T-helper 22 cell (primary cell): ENCODE results near the gene AATF.

Experiments used
- DNase-seq: peaks from one replicate; pipeline ENCODE4 v3.0.0-alpha.2; 2020; ENCODE audit warnings: low read depth

AATF gene

DNA sequence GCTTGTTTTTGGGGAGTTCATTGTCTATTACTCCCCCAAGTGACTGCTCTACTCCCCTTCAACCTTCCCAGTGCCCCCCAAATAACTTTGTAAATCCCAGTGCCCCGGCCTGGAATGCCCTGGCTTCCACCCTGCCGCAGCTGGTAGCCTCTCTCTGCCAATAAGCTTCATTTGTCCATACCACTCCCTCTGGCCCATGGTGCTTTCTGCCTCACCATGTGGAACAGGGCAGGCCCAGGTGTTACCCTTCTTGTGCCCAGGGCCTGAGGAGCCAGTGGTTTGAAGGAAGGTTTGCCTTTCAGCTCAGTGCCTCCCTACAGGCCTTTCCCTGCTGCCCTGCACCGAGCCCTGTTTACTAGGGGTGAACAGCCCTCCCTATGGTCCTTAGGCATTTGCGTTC is 134.2 kb downstream of the AATF start:
- DNase-seq = no peak

DNA sequence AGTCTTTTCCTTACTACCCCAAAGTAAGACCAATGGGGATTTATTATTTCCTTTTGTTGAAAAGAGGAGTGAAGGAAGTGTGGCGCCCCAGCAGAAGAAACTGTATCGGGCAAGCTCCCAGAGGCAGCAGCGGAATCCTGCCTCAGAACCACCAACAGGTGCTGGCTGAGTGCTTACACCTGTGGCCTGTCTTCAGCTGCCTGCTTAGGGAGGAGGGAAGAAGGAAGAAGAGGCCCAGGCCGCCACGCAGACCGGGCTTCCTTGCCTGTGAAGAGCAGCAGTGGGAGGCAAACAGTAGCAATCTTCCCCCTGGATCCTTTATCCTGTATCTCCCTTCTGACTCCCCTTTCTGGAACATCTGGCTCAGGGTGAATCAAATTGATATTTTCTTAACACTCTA is 134.7 kb downstream of the AATF start:
- DNase-seq = no peak

DNA sequence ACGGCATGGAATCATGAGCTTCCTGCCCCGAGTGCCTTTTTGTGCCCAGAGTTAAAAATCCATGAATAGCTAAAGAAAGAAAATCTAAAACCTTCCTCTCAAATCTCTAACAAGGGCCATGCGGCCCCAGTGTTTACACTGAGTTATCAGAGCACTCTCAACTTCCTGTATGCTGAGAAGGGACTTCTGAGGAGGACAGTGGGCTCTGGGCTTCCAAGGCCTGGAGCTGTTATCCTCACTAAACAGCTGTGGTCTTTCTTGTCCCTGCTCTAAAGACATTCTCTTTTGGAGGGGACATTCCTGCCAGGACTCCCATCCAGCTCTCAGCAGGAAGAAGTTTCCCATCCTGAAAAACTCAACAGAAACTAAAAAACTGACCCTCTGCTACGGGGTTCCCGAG is 135.6 kb downstream of the AATF start:
- DNase-seq = no peak

DNA sequence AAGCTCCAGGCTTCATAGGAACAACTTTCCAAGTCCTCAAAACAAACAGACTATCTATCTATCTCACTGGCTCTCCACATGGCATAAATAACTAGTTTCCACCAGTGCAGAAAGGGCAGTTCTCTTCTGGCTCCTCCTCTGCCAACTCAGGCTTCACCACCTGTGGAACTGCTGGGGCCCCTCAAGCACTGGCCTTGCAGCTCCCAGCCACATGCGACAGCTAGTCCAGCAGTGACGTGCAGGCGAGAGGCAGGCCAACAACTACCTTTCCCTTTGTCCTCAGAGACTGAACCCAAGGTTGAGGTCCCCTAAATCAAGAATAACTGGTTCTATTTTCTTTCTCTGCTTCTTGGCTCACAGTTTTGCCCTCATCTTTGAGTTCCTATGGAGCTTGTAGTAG is 137.6 kb downstream of the AATF start:
- DNase-seq = no peak

DNA sequence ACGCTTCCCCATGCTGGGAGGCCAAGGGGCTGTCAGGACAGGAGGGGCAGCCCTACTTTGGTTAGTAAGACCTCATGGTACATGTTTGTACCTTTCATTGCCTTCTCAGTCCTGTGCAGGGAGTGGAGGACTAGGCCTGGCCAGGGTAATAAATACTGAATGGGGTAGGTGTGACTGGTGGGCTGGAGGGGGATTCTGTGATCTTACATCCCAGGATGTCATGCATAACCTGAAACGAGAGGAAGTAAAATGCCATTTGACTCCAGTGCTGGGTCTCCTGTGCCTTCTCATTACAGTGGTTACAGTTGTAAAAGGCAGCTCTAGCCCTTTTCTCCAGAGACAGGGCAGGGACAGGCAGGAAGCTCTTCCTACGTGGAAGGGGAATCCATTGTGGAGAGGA is 138.2 kb downstream of the AATF start:
- DNase-seq = no peak

DNA sequence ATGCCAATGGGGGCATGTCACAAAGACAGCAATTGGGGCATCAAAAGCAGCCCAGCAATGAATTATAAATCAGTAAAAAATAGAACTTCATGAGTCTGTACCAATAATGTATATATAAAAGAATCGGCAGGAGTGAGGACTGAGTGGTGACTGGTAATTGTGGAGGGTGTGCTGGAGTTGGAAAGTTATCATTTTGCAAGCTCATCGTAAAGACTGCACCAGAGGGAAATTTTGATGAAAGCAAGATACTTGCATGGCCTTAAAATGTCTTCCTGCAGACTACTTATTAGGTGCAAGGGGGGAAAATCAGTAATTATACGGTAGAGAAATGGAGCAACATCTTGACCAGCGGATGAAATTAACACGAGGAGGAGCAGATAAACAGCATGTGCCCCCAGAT is 138.9 kb downstream of the AATF start:
- DNase-seq = no peak

DNA sequence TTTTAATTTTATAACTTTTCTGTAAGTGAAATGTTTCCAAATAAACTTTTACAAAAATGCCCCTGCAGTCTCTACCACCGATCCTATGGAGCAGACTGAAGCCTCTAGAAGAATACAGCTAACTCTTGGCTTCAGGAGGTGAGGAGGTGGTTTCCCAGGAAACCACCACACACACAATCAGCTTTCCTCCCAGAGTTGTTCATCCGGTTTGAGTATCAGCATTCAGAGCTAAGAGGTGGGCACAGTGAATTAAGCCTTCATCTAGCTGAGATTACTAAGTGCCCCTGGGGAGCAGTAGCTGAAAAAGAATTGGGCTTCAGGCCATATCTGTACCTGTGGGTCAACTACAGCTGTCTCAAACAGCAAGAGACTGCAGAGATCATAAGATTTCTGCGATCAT is 139.7 kb downstream of the AATF start:
- no peak for DNase-seq

DNA sequence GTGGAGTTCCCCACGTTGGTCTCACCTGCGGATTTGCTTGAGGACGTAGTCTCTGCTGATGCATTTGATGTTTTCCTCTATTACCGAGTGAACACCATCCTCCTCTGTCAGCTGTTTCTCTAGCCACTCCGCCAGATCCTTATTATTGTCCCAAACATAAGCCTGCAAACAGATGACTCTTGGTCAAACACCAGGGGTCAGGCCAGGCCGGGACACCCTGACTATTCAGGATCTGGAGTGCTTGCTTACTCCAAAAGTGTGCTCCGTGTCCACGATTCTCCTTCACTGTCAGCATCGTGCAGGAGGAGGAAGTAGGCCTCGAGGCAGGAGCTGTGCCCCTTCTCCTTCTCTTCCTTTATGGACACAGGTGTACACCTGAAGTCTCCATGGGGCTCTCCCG is 140.2 kb downstream of the AATF start:
- no peak for DNase-seq

DNA sequence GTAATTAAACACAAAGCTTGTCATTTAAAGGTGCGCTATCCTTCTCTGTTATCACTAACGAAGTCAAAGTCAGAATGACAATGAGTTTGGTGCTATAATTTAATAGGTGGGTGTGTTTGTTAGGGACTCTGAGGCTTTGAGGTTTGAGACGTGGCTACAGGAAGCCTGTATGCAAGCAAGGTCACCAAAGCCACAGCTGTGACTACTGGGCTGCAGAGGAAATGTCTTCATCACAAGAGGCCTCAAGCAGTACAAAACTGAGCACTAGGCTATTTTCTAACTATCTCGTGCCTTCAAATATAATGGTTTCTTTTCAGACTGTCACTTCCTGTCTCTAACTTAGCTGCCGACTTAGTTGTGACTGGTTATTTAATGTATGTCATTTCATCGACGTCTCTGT is 141.2 kb downstream of the AATF start:
- peak; percentile 51 for DNase-seq

DNA sequence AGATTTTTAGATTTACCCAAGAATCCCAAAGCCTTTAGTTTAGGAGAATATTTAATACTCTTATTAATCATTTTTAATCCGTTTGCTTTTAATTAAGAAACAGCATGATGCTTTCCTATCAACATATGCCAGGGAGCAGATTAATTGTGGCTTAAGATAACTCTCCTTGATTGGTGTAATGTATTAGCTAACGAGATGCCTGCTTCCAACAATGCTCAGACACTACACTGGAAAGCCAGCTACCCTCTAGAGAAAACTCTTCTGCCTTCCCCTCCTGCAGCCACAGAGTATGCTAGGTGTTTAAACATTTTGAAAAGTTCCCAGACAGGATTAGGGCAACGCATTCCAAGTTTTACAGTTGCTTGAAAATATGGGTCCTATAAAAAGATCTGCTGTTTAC is 142.2 kb downstream of the AATF start:
- DNase-seq = no peak

DNA sequence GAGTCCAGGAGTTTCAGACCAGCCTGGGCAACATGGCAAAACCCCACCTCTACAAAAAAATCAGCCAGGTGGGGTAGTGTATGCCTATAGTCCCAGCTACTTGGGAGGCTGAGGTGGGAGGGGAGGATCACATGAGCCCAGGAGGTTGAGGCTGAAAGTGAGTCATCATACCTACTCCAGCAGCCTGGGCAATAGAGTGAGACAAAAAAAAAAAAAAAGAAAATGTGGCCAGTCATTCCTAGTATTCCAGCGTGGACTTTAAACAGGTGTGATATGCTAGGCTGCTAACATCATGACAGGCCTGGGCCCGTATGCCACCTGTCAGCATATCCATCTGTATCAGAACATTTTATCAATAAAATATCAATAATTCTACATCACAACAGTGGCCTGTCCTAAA is 143.3 kb downstream of the AATF start:
- no peak for DNase-seq

DNA sequence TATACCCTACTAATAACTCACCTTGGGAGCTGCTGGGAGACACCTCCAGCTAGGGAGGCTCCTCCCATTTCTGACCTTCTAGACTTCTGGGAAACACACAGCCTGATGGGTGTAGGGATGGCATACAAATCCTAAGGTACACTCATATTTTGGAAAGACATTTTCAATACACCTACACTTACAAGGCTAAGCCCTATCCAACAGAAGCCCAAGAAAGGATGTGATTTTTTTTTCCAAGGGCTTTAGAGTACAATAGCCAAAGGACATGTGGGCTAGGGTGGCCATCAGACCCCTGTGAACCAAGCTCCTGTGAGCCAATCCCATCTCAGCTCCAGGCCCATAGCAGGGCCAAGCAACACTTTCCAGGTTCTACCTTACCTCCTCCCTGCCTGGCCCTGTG is 143.9 kb downstream of the AATF start:
- DNase-seq = no peak

DNA sequence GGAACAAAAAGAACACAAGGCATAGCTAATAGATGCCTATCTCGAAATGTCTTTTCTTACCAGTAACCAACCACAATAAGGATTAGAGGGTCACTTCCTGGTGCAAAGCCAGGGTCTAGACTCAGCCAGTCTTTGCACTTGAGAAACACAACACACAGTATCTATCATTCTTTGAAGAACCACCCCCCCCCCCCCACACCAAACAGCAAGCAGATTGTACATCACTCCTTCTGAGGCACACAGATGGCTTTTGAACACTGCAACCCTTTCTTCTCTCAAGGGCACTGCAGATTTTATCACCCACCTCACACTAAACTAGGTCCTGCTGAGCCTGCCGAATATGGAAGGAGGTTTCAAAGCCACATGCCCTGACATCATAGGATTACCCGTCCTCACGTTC is 145.6 kb downstream of the AATF start:
- DNase-seq = no peak

DNA sequence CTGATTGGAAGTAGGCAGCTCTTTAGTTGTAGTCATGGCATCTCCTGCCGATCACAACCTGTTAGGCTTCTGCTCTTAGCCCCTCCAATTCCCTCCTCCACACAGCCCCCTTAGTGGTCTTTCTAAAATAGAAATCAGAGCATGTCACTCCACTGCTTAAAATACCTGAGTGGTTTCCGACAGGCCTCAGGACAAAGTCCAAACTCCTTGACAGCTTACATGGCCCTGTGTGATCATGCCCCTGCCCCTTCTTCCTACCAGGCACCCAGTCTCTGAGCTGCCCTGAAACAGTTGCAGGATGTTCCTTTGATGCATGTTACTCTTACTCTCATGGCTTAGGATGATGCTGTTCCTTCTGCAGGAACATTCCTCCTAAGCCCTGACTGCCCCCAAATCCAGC is 147.3 kb downstream of the AATF start:
- DNase-seq = no peak

DNA sequence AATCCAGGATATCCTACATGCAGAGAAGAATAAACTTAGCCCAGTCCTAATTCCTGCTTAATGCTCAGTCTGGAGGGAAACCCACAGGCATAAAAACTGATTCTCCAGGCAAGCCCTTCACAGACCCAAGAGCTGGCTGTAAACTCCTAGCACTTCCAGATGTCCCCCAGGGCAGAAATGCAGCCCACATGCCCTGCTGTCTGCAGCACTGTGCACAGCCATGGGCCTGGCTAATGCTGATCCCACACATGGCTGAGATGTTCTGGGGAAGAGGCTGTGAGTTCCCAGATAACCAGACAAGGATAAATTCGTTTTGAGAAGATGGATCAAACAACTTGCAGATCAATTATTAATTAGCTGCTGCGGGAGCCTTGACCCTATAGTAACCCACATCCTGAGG is 148.4 kb downstream of the AATF start:
- DNase-seq = no peak

DNA sequence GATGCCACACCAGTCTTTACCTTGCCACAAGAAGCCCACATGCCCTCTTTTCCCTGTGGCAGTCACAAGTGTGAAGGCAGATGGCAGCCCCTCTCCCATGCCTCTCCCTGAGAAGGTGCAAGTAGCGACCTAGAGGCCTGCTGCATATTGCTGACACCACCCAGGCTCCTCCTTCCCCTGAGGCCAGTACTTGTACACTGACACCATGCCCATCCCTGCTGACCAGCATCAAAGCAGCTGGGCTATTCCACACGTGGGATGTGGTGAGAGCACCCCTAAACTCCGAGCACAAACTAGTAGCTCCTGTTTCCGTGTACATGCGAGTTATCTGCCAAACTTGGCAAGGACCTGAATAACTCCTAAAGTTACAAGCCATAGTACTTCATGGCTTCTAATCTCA is 149.4 kb downstream of the AATF start:
- no peak for DNase-seq

DNA sequence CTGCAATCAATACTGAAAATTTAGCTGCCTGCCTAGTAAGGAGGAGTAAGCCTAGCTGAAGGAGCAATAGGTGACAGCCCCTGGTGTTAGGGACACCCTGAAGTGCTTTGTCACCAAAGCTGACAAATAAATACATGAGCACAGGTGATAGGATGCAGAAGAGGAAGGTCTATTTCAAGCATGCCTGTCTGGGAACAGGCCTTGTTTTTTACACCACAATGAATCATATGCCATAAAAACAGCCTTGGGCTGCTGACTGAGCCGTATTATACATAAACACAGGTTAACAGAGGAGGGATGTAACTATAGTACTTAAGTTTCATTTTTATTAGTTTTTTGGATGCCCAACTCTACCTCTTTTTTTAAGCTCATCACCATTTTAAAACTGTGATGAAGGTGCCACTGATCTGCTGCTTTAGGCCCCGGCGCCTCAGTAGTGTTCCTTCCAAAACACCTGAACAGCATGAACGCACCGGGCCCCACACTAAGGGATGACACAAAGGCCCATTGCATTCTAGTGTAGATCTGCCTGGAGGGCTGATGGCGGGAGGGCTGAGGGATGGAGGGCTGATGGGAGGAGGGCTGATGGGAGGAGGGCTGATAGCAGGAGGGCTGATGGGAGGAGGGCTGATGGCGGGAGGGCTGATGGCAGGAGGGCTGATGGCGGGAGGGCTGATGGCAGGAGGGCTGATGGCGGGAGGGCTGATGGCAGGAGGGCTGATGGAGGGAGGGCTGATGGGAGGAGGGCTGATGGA is 150.3 kb downstream of the AATF start:
- no peak for DNase-seq

DNA sequence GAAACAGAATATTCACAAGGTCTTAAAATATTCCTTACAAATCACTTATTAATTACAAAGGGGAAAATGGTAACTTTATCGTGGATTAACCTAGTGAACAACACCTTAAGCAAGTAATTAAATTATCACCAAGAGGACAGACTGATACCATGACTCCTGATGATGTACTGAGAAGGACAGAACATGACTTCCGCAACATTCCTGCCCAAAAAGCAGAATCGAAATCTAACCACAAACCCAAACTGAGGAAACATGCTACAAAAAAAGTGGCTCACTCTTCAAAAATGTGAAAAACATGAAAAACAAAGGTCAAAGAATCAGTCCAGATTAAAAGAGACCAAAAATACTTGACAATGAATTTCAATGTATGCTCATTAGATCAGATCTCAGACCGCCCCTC is 151.5 kb downstream of the AATF start:
- no peak for DNase-seq

DNA sequence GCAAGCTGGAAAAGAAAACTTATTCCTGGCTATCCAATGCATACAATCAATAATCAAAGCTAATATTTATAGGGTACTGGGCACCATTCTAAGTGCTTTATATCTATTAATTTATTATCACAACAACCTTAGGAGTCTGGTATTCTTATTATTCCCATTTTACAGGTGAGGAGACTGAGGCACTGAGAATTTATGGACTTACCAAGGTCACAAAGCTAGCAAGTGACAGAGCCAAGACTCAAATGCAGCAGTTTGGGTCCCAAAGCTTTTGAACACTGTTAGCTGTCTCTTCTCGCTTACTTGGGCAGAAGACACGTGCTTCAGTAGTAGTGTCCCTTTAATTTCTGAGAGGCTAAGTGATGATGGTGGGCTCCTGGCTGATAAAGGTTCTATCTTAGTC is 152.6 kb downstream of the AATF start:
- DNase-seq = no peak

DNA sequence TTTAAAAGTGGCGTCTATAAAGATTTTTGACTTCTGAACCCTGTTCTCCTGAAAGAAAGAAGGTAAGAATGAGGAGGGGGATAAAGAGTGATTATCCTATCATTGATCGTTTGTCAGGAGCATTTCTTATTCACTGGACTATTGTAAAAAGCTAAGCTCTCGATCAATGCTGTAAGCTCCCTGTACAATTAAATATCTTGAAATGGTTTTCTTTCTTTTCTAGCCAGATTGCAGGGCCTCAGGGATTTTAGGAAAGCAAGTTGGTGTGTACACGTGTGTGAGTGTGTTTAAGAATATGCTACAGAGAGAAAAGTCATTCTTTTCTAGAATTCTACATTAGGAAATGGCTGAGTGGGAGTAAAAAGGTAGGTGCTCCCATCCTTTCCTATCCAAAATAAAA is 154.5 kb downstream of the AATF start:
- DNase-seq = no peak

DNA sequence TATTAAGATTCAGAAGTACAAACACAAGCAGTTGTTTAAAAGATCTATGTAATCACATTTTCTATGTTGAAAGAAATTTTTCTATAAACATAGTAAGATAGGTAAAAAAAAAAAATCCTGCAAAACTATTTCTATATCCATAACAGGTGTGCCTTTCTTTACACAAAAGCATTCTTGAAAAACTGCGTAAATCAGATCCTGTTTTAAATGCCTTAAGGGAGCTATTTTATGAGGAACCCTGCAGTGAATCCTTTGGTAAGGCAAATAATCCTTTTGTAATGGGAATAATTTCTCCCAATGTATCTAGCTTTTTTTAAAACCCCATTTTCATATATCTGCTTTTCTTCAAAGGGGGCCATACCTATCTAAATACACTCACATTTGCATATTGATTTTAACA is 157.3 kb downstream of the AATF start:
- no peak for DNase-seq
